HCT116 (cell line): ENCODE data around the gene INPP4A. TPM values are rescaled to one million over a fixed set of nuclear protein-coding genes. Genes with fewer than 3 reads are reported as not detected.

Source experiments
- ATAC-seq: fragments of 200-7000 bp; cut with Tn5 transposase; 2 replicates; pipeline ENCODE4 v1.9.1; 2020; ENCODE audit warnings: mild to moderate bottlenecking, moderate library complexity
- BruUV-seq: library from RNA; stranded (reverse); fragments of 400-500 nt; replicated peaks from 2 replicates; lab custom pipeline; 2021; lab: Mats Ljungman, UMichigan
- CTCF ChIA-PET: fragments of 300-600 bp; sonication (Branson Sonifier 250); formaldehyde crosslinking; loops from one replicate; lab custom pipeline; 2021; ENCODE audit warnings: antibody characterized with exemption; lab: Charles Lee
- POLR2A ChIA-PET: fragments of 300-600, 350-600 bp; sonication (Branson Sonifier 250); formaldehyde crosslinking; loops from one replicate; lab custom pipeline; 2021; ENCODE audit warnings: antibody characterized with exemption; lab: Charles Lee
- RAD21 ChIA-PET, 2 experiments: fragments of 300-600 bp; sonication (Branson Sonifier 250); formaldehyde crosslinking; loops; one replicate each; lab custom pipeline; 2023; ENCODE audit warnings: low total read pairs in 2 of 2; ENCODE audit not compliant: uncharacterized antibody in 2 of 2, unreplicated experiment in 2 of 2, low non-redundant PET in 1 of 2; lab: Charles Lee
- DNase-seq: peaks from one replicate; pipeline ENCODE4 v3.0.0-alpha.2; 2010; ENCODE audit warnings: low read depth, low spot score
- H2AFZ ChIP-seq: fragments of 200-600 bp; shearing (Covaris generic), sonication (generic); 2 replicates; pipeline ENCODE4 v1.6.1; 2017; ENCODE audit warnings: low read depth, mixed run types, mixed read lengths, antibody characterized with exemption, low read length; ENCODE audit not compliant: poor library complexity, severe bottlenecking
- H3K27ac ChIP-seq: 2 replicates; pipeline ENCODE4 v1.5.1; 2012; ENCODE audit warnings: low read depth, low read length
- H3K27me3 ChIP-seq: fragments of 200-600 bp; sonication (generic); 2 replicates; pipeline ENCODE4 v1.6.1; 2016; ENCODE audit warnings: mixed run types, low read length, mixed read lengths; ENCODE audit not compliant: insufficient read depth
- H3K36me3 ChIP-seq, 2 experiments: fragments of 200-500 bp in 1 of 2; fragments of 200-600 bp in 1 of 2; sonication (Bioruptor generic) in 1 of 2; sonication (generic) in 1 of 2; 2 replicates each; pipeline versions ENCODE4 v1.5.1 to v1.6.1; 2014 to 2016; ENCODE audit warnings: low read length in 2 of 2, inconsistent platforms in 1 of 2, mixed read lengths in 1 of 2, mixed run types in 1 of 2; ENCODE audit not compliant: insufficient read depth in 2 of 2, control insufficient read depth in 1 of 2
- H3K4me1 ChIP-seq, 2 experiments: fragments of 200-600 bp in 1 of 2; sonication (generic) in 1 of 2; 2 replicates each; pipeline versions ENCODE4 v1.5.1 to v1.6.1; 2012 to 2017; ENCODE audit warnings: low read length in 2 of 2, inconsistent platforms in 1 of 2, mild to moderate bottlenecking in 1 of 2, mixed read lengths in 1 of 2, mixed run types in 1 of 2, moderate library complexity in 1 of 2; ENCODE audit not compliant: insufficient read depth in 2 of 2, control insufficient read depth in 1 of 2
- H3K4me2 ChIP-seq: fragments of 200-600 bp; sonication (generic); 2 replicates; pipeline ENCODE4 v1.6.1; 2017; ENCODE audit warnings: mixed run types, low read length, mixed read lengths
- H3K4me3 ChIP-seq, 2 experiments: fragments of 200-600 bp in 1 of 2; sonication (generic) in 1 of 2; replicated peaks in 1 of 2; 2 replicates each; pipeline ENCODE4 v1.5.1; 2011 to 2016; ENCODE audit warnings: low read length in 2 of 2, control low read depth in 1 of 2, low read depth in 1 of 2, mild to moderate bottlenecking in 1 of 2, mixed read lengths in 1 of 2, mixed run types in 1 of 2
- H3K79me2 ChIP-seq: fragments of 200-600 bp; sonication (generic); 2 replicates; pipeline ENCODE4 v1.6.1; 2017; ENCODE audit warnings: mild to moderate bottlenecking, mixed run types, low read length, moderate library complexity, mixed read lengths; ENCODE audit not compliant: insufficient read depth
- H3K9ac ChIP-seq: fragments of 200-600 bp; sonication (generic); 2 replicates; pipeline ENCODE4 v1.6.1; 2016; ENCODE audit warnings: low read length, mixed read lengths
- H3K9me2 ChIP-seq: fragments of 200-600 bp; sonication (generic), shearing (Covaris generic); 2 replicates; pipeline ENCODE4 v1.6.1; 2017; ENCODE audit warnings: mixed run types, mild to moderate bottlenecking, moderate library complexity; ENCODE audit not compliant: insufficient read depth
- H3K9me3 ChIP-seq, 2 experiments: fragments of 200-500 bp in 1 of 2; fragments of 200-600 bp in 1 of 2; sonication (Bioruptor generic) in 1 of 2; sonication (generic) in 1 of 2; 2 replicates each; pipeline ENCODE4 v1.6.1; 2014 to 2017; ENCODE audit warnings: low read length in 2 of 2, mixed read lengths in 2 of 2, inconsistent platforms in 1 of 2, low read depth in 1 of 2, mild to moderate bottlenecking in 1 of 2, mixed run types in 1 of 2, moderate library complexity in 1 of 2; ENCODE audit not compliant: control insufficient read depth in 1 of 2, insufficient read depth in 1 of 2
- H4K20me1 ChIP-seq: fragments of 200-600 bp; sonication (generic), shearing (Covaris generic); 2 replicates; pipeline ENCODE4 v1.6.1; 2017; ENCODE audit warnings: mixed run types, mild to moderate bottlenecking, moderate library complexity; ENCODE audit not compliant: insufficient read depth
- CBX3 ChIP-seq: IDR thresholded peaks from 2 replicates; pipeline ENCODE4 v1.6.1; 2012; ENCODE audit warnings: low read depth
- CEBPB ChIP-seq: IDR thresholded peaks from 2 replicates; pipeline ENCODE4 v1.6.1; 2012; ENCODE audit warnings: low read depth
- EGR1 ChIP-seq: IDR thresholded peaks from 2 replicates; pipeline ENCODE4 v1.6.1; 2012; ENCODE audit warnings: low read depth
- POLR2A ChIP-seq: IDR thresholded peaks from 2 replicates; pipeline ENCODE4 v1.7.0; 2011; ENCODE audit warnings: borderline replicate concordance; ENCODE audit not compliant: insufficient read depth, insufficient read length; ENCODE audit errors: extremely low read depth
- POLR2AphosphoS5 ChIP-seq: IDR thresholded peaks from 2 replicates; pipeline ENCODE4 v1.6.1; 2011; ENCODE audit warnings: mild to moderate bottlenecking, low read depth, low read length, moderate library complexity
- RAD21 ChIP-seq: IDR thresholded peaks from 2 replicates; pipeline ENCODE4 v1.6.1; 2012; ENCODE audit warnings: low read depth, mild to moderate bottlenecking
- SIN3A ChIP-seq: IDR thresholded peaks from 2 replicates; pipeline ENCODE4 v1.6.1; 2012; ENCODE audit warnings: low read depth
- ZFX ChIP-seq: fragments of 450-650 bp; IDR thresholded peaks from 2 replicates; pipeline ENCODE4 v1.6.1; 2017
- intact Hi-C: fragments of 100-400 bp; cut with micrococcal nuclease; formaldehyde crosslinking; loops from 2 replicates; pipeline ENCODE4 v1.10.0; 2022
- total RNA-seq: library from RNA; stranded (reverse); gene quantifications from one replicate; pipeline ENCODE4 v1.2.1, GENCODE V29; 2021; ENCODE audit not compliant: unreplicated experiment
- TF ChIP-seq, protein P1 (sequence below): IDR thresholded peaks from 2 replicates; pipeline ENCODE4 v1.6.1; 2012; ENCODE audit warnings: low read depth

INPP4A gene
- total RNA-seq, 1 experiment from 2014 or later, result 18.5 TPM

DNA sequence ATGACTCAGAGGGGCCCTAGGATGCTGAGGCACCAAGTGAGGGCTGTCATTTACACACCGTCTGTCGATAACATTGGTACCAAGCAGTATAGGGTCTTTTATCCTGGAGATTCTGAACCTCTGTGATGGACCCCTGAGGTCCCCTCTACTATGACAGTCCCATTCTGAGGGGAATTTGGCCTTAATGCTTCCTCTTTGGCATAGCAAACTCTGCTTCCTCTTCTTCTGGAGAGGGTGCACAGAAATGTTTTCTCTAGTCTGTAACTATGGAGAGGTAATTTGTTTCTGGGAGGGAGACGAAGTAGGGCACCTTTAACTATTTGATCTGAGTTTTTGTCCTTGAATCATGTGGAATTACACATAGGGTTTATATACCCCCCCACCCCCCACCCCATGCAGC is 44.8 kb downstream of the INPP4A start:
- ChIA-PET POLR2A (no interaction called here), RAD21 (no interaction called here), CTCF (no interaction called here)
- no peak overlapping the region for H3K4me3 ChIP-seq
- TF ChIP-seq RAD21 (no peak), CEBPB (no peak)
- BruUV-seq, result no TSS peak
- H3K9me2 ChIP-seq, result no peaks in the 10 kb centered on the region
- H3K27me3 ChIP-seq, result no peaks in the 10 kb centered on the region
- ATAC-seq (no peak), DNase-seq (no peak)
- no peaks in the 10 kb centered on the region for H4K20me1 ChIP-seq
- no peaks in the 10 kb centered on the region for H3K36me3 ChIP-seq
- no peaks in the 10 kb centered on the region for H3K4me1 ChIP-seq
- intact Hi-C loops, result no loop called here
- no peak overlapping the region for H3K9ac ChIP-seq
- H3K9me3 ChIP-seq, result peaks cover 0 to 5% of the 10 kb centered on the region in 2 experiments; a peak in 1 of 4 replicates
- H3K27ac ChIP-seq, result no peak overlapping the region
- H2AFZ ChIP-seq, result no peak overlapping the region
- H3K79me2 ChIP-seq, result peaks cover 5% of the 10 kb centered on the region
- no peak overlapping the region for H3K4me2 ChIP-seq

DNA sequence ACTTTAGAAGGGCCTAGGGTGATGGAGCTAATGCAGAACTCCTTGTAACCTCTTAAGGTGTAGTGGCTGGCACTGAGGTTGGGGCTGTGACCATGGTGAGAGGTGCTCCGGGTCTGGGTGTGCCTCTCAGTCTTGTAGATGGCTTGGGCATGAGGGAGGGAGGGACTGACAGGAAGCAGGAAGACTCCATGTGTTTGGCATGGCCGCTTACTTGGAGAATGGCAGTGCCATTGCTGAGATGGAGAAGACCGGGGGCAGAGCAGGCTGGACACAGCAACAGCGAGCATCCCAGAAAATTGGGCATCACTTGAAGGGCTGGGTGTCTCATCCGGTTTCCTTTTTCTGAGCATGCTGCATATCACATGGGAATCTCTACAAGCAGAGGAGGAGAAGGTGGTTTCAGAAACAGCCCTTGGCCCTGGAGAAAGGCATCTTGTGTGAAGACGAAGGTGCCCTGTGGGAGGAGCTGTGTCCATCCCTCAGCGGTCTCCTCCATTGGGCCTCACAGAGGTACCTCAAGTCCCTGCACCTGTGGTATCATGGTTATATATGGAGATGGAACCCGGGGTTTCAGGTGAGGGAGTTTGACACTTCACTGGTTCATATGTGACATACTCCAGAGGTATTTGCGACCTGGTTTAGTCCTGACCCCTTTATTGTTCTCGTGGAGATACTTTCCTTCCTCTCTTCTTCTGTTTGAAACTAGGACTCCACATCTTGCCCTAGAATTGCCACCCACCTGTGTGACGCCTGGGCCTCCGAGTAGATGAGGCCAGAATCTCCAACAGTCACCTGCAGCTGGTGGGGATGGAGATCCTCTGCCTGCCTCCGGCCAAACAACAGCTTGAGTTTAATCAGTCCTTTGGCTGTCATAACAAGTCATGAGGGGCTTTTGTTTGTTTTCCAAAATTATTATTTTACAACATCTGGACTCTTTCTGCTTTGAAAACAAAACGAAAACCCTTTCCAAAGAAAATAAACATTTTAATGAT is 45.6 kb downstream of the INPP4A start:
- Histone ChIP-seq H3K4me1 (no peaks in the 10 kb centered on the region), H3K9ac (no peak overlapping the region), H3K9me2 (no peaks in the 10 kb centered on the region), H3K4me3 (no peak overlapping the region), H4K20me1 (no peaks in the 10 kb centered on the region), H3K4me2 (no peak overlapping the region), H3K79me2 (peaks cover 5% of the 10 kb centered on the region), H3K36me3 (no peaks in the 10 kb centered on the region), H3K27me3 (no peaks in the 10 kb centered on the region)
- ChIA-PET POLR2A (no interaction called here), RAD21 (no interaction called here)
- intact Hi-C loops, result no loop called here
- DNase-seq, result no peak
- no peak for TF ChIP-seq EGR1
- no peak for TF ChIP-seq RAD21
- no peak for TF ChIP-seq POLR2AphosphoS5
- TF ChIP-seq ZFX, result no peak
- TF ChIP-seq SIN3A, result no peak
- TF ChIP-seq, protein P1, sequence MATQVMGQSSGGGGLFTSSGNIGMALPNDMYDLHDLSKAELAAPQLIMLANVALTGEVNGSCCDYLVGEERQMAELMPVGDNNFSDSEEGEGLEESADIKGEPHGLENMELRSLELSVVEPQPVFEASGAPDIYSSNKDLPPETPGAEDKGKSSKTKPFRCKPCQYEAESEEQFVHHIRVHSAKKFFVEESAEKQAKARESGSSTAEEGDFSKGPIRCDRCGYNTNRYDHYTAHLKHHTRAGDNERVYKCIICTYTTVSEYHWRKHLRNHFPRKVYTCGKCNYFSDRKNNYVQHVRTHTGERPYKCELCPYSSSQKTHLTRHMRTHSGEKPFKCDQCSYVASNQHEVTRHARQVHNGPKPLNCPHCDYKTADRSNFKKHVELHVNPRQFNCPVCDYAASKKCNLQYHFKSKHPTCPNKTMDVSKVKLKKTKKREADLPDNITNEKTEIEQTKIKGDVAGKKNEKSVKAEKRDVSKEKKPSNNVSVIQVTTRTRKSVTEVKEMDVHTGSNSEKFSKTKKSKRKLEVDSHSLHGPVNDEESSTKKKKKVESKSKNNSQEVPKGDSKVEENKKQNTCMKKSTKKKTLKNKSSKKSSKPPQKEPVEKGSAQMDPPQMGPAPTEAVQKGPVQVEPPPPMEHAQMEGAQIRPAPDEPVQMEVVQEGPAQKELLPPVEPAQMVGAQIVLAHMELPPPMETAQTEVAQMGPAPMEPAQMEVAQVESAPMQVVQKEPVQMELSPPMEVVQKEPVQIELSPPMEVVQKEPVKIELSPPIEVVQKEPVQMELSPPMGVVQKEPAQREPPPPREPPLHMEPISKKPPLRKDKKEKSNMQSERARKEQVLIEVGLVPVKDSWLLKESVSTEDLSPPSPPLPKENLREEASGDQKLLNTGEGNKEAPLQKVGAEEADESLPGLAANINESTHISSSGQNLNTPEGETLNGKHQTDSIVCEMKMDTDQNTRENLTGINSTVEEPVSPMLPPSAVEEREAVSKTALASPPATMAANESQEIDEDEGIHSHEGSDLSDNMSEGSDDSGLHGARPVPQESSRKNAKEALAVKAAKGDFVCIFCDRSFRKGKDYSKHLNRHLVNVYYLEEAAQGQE, result no peak
- TF ChIP-seq CEBPB, result no peak
- no peak for TF ChIP-seq POLR2A
- TF ChIP-seq CBX3, result no peak
- TF ChIP-seq, all 23 proteins: peak for 0
- Histone ChIP-seq H3K27ac (no peak overlapping the region), H3K9me3 (peaks cover 0 to 5% of the 10 kb centered on the region in 2 experiments; a peak in 1 of 4 replicates), H2AFZ (no peak overlapping the region)
- CTCF ChIA-PET, result no interaction called here
- no TSS peak for BruUV-seq
- no peak for ATAC-seq
